GM18517 (cell line): Measurements from ENCODE around the gene ADGRF1.

Experiments
- ATAC-seq: cut with Tn5 transposase; IDR thresholded peaks from one replicate; pipeline ENCODE4 v1.9.1; 2021; ENCODE audit warnings: mild to moderate bottlenecking, moderate library complexity; ENCODE audit not compliant: unreplicated experiment

ADGRF1 gene

GRCh38 chr6:46985943-46986342 is 56.2 kb downstream of the ADGRF1 start:
- no peak for ATAC-seq

GRCh38 chr6:46983007-46983411 is 59.1 kb downstream of the ADGRF1 start:
- no peak for ATAC-seq

GRCh38 chr6:46979206-46979605 is 62.9 kb downstream of the ADGRF1 start:
- ATAC-seq: no peak

GRCh38 chr6:46974786-46975185 is 67.3 kb downstream of the ADGRF1 start:
- no peak for ATAC-seq

- no peak for ATAC-seq
Measured at GRCh38 chr6:46973029-46973428, 69.1 kb downstream of the ADGRF1 start.

GRCh38 chr6:46972531-46972930 is 69.6 kb downstream of the ADGRF1 start:
- ATAC-seq: no peak

GRCh38 chr6:46969206-46969605 is 72.9 kb downstream of the ADGRF1 start:
- ATAC-seq: no peak

- ATAC-seq: no peak
Measured at GRCh38 chr6:46967826-46968349, 74.2 kb downstream of the ADGRF1 start.

- no peak for ATAC-seq
Measured at GRCh38 chr6:46964716-46965519, 77.2 kb downstream of the ADGRF1 start.

- no peak for ATAC-seq
Measured at GRCh38 chr6:46963626-46964025, 78.5 kb downstream of the ADGRF1 start.

- no peak for ATAC-seq
Measured at GRCh38 chr6:46963039-46963438, 79.1 kb downstream of the ADGRF1 start.

- no peak for ATAC-seq
Measured at GRCh38 chr6:46961711-46962110, 80.4 kb downstream of the ADGRF1 start.

GRCh38 chr6:46961232-46961631 is 80.9 kb downstream of the ADGRF1 start:
- ATAC-seq: no peak

GRCh38 chr6:46959419-46959818 is 82.7 kb downstream of the ADGRF1 start:
- ATAC-seq: no peak

- no peak for ATAC-seq
Measured at GRCh38 chr6:46956409-46956808, 85.7 kb downstream of the ADGRF1 start.

- ATAC-seq: no peak
Measured at GRCh38 chr6:46954837-46955451, 87.2 kb downstream of the ADGRF1 start.

GRCh38 chr6:46953921-46954320 is 88.2 kb downstream of the ADGRF1 start:
- ATAC-seq: no peak

- no peak for ATAC-seq
Measured at GRCh38 chr6:46949632-46950280, 92.4 kb downstream of the ADGRF1 start.

- ATAC-seq: no peak
Measured at GRCh38 chr6:46948699-46949098, 93.4 kb downstream of the ADGRF1 start.
